IPS DF 6.9 (cell line): ENCODE data around the gene KIF26B.
"Not testable (repeated sequence)": the region's sequence is repeated elsewhere in the genome, so short reads cannot be mapped to it uniquely, and the experiment has no call there.

ENCODE experiments used
- DNase-seq: peaks from one replicate; pipeline ENCODE4 v3.0.0-alpha.2; 2013; ENCODE audit warnings: low read depth, low spot score
- H3K27ac ChIP-seq: one replicate; pipeline ENCODE4 v1.5.1; 2013; ENCODE audit warnings: low read length, control low read depth
- H3K27me3 ChIP-seq: 2 replicates; pipeline ENCODE4 v1.6.1; 2013; ENCODE audit warnings: mild to moderate bottlenecking, low read length; ENCODE audit not compliant: control insufficient read depth, insufficient read depth
- H3K36me3 ChIP-seq: 2 replicates; pipeline ENCODE4 v1.6.1; 2013; ENCODE audit warnings: low read length; ENCODE audit not compliant: control insufficient read depth, insufficient read depth
- H3K4me1 ChIP-seq: 2 replicates; pipeline ENCODE4 v1.6.1; 2013; ENCODE audit warnings: low read length; ENCODE audit not compliant: control insufficient read depth, insufficient read depth
- H3K4me3 ChIP-seq: 2 replicates; pipeline ENCODE4 v1.5.1; 2013; ENCODE audit warnings: mild to moderate bottlenecking, low read length
- H3K9me3 ChIP-seq: 2 replicates; pipeline ENCODE4 v1.6.1; 2013; ENCODE audit warnings: low read length, inconsistent platforms; ENCODE audit not compliant: control insufficient read depth, insufficient read depth
- WGBS: extraction: QIAGEN DNeasy Blood & Tissue Kit; methylation state at CpG from one replicate; pipeline ENCODE4 v1.1.7; 2013; ENCODE audit warnings: mixed read lengths, missing lambda C conversion rate; ENCODE audit not compliant: insufficient read length, insufficient coverage; 5-methylcytosine and 5-hydroxymethylcytosine counted together

KIF26B gene

GRCh38 chr1:245332513-245332912 is 177.7 kb downstream of the KIF26B start:
- peaks cover 4% of the 10 kb centered on the region; the same call in 1 of the 2 replicates for H3K4me1 ChIP-seq
- no peaks in the 10 kb centered on the region for H3K9me3 ChIP-seq
- H3K4me3 ChIP-seq, result no peak overlapping the region
- H3K27ac ChIP-seq, result no peak overlapping the region
- DNase-seq, result no peak
- H3K27me3 ChIP-seq, result no peaks in the 10 kb centered on the region
- WGBS, result no CpG with 5 or more reads among the region's 6 CpGs
- H3K36me3 ChIP-seq, result no peaks in the 10 kb centered on the region

GRCh38 chr1:245334235-245334634 is 179.4 kb downstream of the KIF26B start:
- no peak for DNase-seq
- H3K36me3 ChIP-seq, result no peaks in the 10 kb centered on the region
- H3K4me1 ChIP-seq, result peaks cover 4% of the 10 kb centered on the region; the same call in 1 of the 2 replicates
- no peaks in the 10 kb centered on the region for H3K9me3 ChIP-seq
- H3K4me3 ChIP-seq, result no peak overlapping the region
- H3K27me3 ChIP-seq, result no peaks in the 10 kb centered on the region
- WGBS, result no CpG with 5 or more reads among the region's 4 CpGs
- H3K27ac ChIP-seq, result no peak overlapping the region

GRCh38 chr1:245334827-245335490 is 180.2 kb downstream of the KIF26B start:
- H3K27me3 ChIP-seq, result no peaks in the 10 kb centered on the region
- no CpG with 5 or more reads among the region's 9 CpGs for WGBS

GRCh38 chr1:245335684-245336083 is 180.9 kb downstream of the KIF26B start:
- H3K9me3 ChIP-seq, H3K4me3 ChIP-seq, H3K27me3 ChIP-seq, H3K4me1 ChIP-seq, DNase-seq, H3K27ac ChIP-seq, H3K36me3 ChIP-seq: not testable (repeated sequence)
- no CpG with 5 or more reads among the region's 22 CpGs for WGBS

More at GRCh38 chr1:245334827-245335490, 180.2 kb downstream of the KIF26B start:
- Histone ChIP-seq H3K4me3 (no peak overlapping the region), H3K27ac (no peak overlapping the region), H3K4me1 (peaks cover 4% of the 10 kb centered on the region; the same call in 1 of the 2 replicates), H3K9me3 (no peaks in the 10 kb centered on the region), H3K36me3 (no peaks in the 10 kb centered on the region)
- no peak for DNase-seq

GRCh38 chr1:245336149-245336983 is 181.6 kb downstream of the KIF26B start:
- Histone ChIP-seq H3K4me1 (peaks cover 4% of the 10 kb centered on the region; the same call in 1 of the 2 replicates), H3K4me3 (no peak overlapping the region), H3K27me3 (no peaks in the 10 kb centered on the region), H3K9me3 (no peaks in the 10 kb centered on the region), H3K36me3 (no peaks in the 10 kb centered on the region), H3K27ac (no peak overlapping the region)
- no CpG with 5 or more reads among the region's 22 CpGs for WGBS
- DNase-seq, result no peak

- H3K4me1 ChIP-seq, DNase-seq, H3K9me3 ChIP-seq, H3K4me3 ChIP-seq, H3K36me3 ChIP-seq, H3K27ac ChIP-seq, H3K27me3 ChIP-seq: not testable (repeated sequence)
- no CpG with 5 or more reads among the region's 2 CpGs for WGBS
Measured at GRCh38 chr1:245336984-245337355, 182.2 kb downstream of the KIF26B start.

GRCh38 chr1:245337829-245338484 is 183.2 kb downstream of the KIF26B start:
- H3K36me3 ChIP-seq, result no peaks in the 10 kb centered on the region
- no CpG with 5 or more reads among the region's 10 CpGs for WGBS
- H3K27ac ChIP-seq, result no peak overlapping the region
- H3K9me3 ChIP-seq, result no peaks in the 10 kb centered on the region
- H3K4me1 ChIP-seq, result peaks cover 4% of the 10 kb centered on the region; the same call in 1 of the 2 replicates
- no peak for DNase-seq
- no peaks in the 10 kb centered on the region for H3K27me3 ChIP-seq
- H3K4me3 ChIP-seq, result no peak overlapping the region

GRCh38 chr1:245338485-245338877 is 183.7 kb downstream of the KIF26B start:
- no peak for DNase-seq
- no peak overlapping the region for H3K27ac ChIP-seq
- no peak overlapping the region for H3K4me3 ChIP-seq
- H3K27me3 ChIP-seq, result no peaks in the 10 kb centered on the region
- no peaks in the 10 kb centered on the region for H3K36me3 ChIP-seq
- no CpG with 5 or more reads among the region's 5 CpGs for WGBS
- peaks cover 4% of the 10 kb centered on the region; the same call in 1 of the 2 replicates for H3K4me1 ChIP-seq
- H3K9me3 ChIP-seq, result no peaks in the 10 kb centered on the region

- no CpG with 5 or more reads among the region's 5 CpGs for WGBS
- H3K27me3 ChIP-seq, result no peaks in the 10 kb centered on the region
- H3K36me3 ChIP-seq, result no peaks in the 10 kb centered on the region
- DNase-seq, result no peak
- no peaks in the 10 kb centered on the region for H3K9me3 ChIP-seq
- H3K27ac ChIP-seq, result no peak overlapping the region
- H3K4me1 ChIP-seq, result no peaks in the 10 kb centered on the region
- no peak overlapping the region for H3K4me3 ChIP-seq
Measured at GRCh38 chr1:245341743-245342142, 187.0 kb downstream of the KIF26B start.

GRCh38 chr1:245345191-245345884 is 190.6 kb downstream of the KIF26B start:
- WGBS, result 100% methylated on average over 4 of the region's 25 CpGs
- no peak for DNase-seq
- H3K4me1 ChIP-seq, result no peaks in the 10 kb centered on the region
- H3K9me3 ChIP-seq, result no peaks in the 10 kb centered on the region
- H3K27me3 ChIP-seq, result no peaks in the 10 kb centered on the region
- H3K27ac ChIP-seq, result no peak overlapping the region
- H3K36me3 ChIP-seq, result no peaks in the 10 kb centered on the region
- H3K4me3 ChIP-seq, result no peak overlapping the region
